GM19452 (cell line): ENCODE data around the gene ELK1.

Source experiments
- ATAC-seq: cut with Tn5 transposase; IDR thresholded peaks from one replicate; pipeline ENCODE4 v1.9.1; 2021; ENCODE audit not compliant: unreplicated experiment

The ELK1 gene

GRCh38 chrX:47646636-47647035, 3.7 kb downstream of the ELK1 start:
- no peak for ATAC-seq

- ATAC-seq: no peak
Observed at GRCh38 chrX:47645530-47645929, 4.8 kb downstream of the ELK1 start.

DNA sequence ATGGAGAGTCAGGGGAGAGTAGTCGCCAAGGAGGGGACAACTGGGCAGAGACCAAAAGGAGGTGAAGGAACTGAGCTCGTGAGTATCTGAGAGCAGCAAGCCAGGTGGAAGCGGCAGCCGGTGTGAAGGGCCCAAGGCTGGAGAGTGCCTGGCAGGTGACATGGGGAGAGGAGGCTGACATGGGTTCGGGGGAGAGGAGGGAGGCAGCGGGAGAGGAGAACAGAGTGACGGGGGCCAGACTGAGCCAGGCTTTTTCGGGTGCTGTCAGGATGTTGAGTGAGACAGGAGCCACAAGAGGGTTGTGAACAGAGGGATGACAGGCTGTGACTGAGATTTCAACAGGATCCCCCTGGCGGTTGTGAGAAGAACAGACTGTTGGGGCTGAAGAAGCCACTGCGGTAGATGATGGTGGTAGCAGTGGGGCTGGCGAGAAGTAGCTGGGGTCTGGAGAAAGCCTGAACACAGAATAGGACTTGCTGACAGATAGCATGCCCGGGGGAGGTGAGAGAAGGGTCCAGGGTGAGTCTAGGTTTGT, 5.7 kb downstream of the ELK1 start:
- ATAC-seq: no peak

DNA sequence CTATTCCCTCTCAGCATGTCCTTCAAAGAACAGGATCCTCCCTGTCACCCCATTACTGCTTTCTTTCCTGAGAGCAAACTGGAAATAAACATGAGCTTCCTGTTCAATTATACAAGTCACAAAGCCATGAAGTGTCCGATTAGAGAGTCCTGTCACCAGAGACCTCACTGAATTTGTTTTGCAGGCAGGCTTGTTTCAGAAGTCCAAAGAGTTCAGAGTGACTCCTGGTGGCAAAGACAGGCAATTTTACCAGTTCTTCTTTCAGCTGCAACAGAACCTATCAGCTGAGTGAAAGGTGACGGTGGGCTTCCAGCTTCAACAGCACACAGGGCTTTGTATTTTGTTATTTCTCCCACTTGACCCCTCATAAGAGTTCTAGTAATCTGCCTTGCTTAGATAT, 6.4 kb downstream of the ELK1 start:
- ATAC-seq: no peak

- ATAC-seq: no peak
Observed at GRCh38 chrX:47638816-47639215, 11.5 kb downstream of the ELK1 start.

GRCh38 chrX:47637546-47638195, 12.7 kb downstream of the ELK1 start:
- no peak for ATAC-seq

DNA sequence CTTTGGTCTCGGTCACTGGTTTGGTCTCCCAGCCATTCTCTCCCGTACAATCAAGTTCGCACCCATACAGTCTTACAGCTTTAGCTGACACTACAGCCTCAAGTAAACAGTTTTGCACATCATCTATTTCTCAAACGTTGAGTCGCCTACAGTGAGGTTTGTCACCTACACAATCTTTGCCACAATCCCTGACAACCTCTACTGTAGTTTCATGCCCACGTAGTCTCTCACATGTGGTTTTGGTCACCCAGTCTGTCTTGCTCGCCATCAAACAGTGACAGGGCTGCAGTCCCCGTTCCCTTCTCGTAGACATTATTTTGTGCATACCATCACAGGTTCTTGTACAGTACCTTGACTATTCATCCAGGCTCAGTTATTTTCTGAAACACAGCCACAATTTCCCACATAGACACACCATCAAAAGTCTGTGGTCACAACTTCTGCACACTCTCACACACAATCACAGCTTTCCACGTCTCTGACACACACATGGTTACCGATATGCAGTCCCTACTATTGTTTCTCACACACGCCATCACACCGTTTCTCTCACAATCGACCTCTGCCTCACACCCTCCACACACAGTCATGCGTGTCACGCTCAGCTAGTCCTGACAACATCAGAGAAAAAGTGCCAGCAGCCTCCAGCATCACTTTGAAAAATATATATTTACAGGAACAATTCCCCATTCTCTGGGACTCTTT, 15.3 kb downstream of the ELK1 start:
- ATAC-seq: no peak

DNA sequence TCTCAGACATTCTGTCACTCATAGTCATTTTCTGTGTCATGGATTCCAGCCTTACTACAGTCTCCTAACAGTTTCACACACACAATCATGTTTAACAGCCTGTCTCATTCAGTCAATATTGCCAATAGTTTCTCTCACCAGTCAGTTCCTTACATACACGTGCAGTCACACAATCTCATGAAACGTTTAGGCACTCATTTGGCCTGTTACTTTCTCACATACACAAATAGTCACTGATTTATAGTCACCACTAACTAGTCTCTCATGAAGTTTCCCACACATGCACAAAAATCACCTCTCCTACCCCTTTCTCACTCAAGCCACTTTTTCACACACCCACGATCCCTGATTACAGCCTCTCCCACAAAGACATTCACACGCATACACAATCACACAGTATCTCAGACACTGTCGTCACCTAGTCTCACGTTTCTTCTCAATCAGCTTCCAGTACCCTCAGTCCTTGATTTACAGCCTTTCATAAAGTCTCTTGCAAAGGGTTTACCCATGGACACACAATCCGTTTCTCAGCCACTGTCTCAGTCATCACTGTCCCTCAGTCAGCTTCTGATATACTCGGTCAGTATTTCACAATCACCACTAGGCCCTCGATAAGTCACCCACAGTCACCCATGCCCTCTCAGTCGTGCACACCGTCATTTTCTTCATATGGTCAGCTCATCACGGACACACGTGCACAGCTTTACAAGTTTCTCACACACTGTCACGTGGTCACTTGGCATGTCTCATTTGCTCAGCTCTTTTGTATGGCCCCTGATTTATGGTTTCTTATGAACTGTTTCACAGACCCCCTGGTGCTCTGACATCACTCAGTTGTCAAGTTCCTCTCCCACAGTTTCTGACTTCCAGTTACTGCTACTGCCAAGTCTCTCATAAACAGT, 16.4 kb downstream of the ELK1 start:
- ATAC-seq: no peak

GRCh38 chrX:47632666-47633065, 17.7 kb downstream of the ELK1 start:
- ATAC-seq: no peak

GRCh38 chrX:47631676-47632075, 18.7 kb downstream of the ELK1 start:
- ATAC-seq: no peak

DNA sequence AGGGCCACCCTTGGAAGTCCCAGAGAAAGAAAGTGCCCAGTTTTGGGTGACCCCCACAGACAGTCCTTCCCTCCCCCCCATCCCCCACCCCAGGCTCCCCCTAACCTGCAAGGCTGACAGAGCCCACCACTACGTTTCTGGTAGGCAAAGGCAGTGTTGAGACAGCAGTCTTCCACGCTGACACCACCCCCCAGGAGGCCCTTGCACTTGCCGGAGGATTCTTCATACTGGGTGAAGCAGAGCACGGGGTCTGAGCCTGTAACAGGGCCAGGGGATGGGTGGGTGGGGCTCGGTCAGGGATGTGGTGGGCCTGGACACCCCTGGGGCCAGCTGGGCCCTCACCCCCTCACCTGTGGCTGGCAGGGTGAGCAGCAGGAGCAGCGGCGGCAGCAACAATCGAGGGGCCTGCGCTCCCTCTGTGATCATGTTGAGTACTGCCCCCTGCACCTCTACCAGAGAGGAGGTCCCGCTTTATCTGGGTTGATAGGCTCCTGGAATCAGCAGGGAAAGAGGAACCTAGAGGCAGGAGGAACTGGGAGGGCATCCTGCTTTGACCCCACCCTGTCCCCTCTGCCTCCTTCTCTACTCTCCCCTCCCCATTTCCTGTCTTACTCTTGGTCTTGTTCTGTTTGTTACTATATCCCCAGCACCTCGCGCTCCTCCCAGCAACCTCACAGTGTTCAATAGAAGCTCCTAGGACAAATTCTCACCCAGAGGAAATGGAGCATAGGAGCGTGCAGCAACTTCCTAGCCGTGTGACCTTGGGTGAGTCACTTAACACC, 20.8 kb downstream of the ELK1 start, which contains the start of gene CFP:
Gene CFP (minus strand): TSS at position 512 of the 782 bp plus-strand sequence. CDS start 86 bp downstream, at position 426.
- ATAC-seq: no peak

GRCh38 chrX:47628982-47629381, 21.4 kb downstream of the ELK1 start:
- no peak for ATAC-seq

- ATAC-seq: no peak
Observed at GRCh38 chrX:47625365-47625764, 25.0 kb downstream of the ELK1 start.

DNA sequence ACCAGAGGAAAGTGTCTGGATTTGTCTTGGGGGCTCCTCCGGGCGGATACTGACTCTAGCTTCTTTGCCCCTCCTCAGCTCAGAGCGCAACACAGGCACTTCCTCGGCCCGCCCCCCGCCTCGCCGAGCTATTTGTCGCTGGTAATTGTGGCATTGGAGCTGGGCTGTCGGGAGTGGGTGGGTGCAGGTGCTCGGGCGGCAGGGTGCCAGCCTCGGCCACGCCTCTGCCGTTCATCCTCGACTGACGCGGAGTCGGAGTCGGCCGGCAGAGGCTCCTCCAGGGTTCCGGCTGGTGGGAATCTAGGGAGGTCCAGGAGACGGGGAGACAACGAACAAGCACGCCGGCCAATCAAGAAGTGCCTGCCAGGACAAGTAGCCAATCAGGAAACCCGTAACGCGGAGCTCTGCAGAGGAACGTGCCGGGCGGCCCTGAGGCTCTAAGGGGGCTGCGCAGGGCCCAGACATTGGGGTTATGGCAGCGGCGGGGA, 26.8 kb downstream of the ELK1 start:
- no peak for ATAC-seq

- no peak for ATAC-seq
Observed at GRCh38 chrX:47621851-47622250, 28.5 kb downstream of the ELK1 start.

GRCh38 chrX:47620303-47620685, 30.1 kb downstream of the ELK1 start:
- ATAC-seq: no peak

DNA sequence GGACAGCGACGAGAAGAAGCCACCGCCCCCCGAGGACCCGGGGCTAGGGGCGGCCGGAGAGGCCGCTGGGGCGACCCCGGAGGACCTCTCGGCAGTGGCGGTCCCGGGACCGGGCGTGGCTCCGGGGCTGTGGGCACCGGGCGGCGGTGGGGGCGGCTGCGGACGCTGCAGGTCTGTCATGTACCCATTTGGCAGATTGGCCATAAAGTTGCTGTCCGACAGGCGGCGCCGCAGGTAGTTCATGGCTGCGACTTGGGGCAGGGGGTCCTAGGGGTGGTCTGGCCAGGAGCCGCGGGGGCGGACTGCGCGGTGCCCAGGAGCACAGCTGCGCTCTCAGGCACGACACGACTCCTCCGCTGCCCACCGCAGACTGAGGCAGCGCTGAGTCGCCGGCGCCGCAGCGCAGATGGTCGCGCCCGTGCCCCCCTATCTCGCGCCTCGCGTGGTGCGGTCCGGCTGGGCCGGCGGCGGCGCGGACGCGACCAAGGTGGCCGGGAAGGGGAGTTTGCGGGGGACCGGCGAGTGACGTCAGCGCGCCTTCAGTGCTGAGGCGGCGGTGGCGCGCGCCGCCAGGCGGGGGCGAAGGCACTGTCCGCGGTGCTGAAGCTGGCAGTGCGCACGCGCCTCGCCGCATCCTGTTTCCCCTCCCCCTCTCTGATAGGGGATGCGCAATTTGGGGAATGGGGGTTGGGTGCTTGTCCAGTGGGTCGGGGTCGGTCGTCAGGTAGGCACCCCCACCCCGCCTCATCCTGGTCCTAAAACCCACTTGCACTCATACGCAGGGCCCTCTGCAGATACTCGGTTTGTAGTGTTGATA, 30.7 kb downstream of the ELK1 start, which contains the start of gene SYN1:
Gene SYN1 (minus strand): TSS at position 372 of the 817 bp plus-strand sequence. CDS start 129 bp downstream, at position 243.
- ATAC-seq: peak; percentile 82

DNA sequence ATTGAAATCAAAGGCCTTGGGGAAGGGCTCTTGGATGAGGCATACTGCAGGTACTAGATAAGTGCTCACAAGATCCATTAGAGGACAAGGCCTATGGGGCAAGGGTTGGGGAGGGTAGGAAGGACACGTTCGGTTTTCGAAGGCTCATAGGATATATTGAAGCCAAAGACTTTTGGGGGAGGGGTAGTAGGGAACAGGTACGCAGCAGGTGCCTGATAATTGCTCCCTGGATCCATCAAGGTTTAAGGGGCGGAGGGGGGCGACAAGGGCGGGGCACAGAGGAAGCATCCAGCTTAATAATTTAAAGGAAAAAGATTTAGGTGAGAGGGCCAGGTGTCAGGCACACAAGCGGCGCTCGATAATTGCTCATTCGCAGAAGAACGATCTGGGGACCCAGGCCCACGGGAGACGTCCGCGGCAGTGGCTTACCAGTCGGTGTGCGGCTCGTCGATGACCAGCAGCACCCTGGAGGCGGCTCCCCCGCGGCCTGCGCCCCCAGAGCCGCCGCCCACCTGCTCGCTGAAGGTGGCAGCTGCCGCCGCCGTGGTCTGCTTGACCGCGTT, 31.4 kb downstream of the ELK1 start:
- no peak for ATAC-seq

DNA sequence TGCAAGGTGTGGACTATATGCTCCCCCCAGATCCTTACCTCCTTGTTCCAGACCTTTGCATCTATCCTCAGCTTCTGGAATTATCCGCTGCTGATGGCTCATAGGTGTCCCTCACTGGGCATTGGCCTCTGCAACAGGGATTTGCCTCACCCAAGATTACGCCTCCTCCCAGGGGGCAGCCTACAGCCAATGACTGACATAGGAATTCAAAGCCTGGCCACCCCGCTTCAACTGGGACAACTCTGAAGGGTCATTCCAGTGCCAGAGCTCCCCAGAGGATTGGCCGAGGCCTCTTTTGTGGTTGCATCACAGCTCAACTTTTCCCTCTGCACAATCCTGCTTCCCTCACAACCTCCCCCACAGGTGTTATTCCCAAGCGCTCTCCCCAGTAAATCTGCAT, 35.7 kb downstream of the ELK1 start:
- no peak for ATAC-seq
